GM04503 (cell line): ENCODE results near the gene TTLL5.
A peak's percentile ranks its signal among the peaks of the same experiment; 100 is the strongest.

Experiments used
- DNase-seq: peaks from one replicate; pipeline ENCODE4 v3.0.0-alpha.2; 2012; ENCODE audit warnings: low read depth

TTLL5 gene

DNA sequence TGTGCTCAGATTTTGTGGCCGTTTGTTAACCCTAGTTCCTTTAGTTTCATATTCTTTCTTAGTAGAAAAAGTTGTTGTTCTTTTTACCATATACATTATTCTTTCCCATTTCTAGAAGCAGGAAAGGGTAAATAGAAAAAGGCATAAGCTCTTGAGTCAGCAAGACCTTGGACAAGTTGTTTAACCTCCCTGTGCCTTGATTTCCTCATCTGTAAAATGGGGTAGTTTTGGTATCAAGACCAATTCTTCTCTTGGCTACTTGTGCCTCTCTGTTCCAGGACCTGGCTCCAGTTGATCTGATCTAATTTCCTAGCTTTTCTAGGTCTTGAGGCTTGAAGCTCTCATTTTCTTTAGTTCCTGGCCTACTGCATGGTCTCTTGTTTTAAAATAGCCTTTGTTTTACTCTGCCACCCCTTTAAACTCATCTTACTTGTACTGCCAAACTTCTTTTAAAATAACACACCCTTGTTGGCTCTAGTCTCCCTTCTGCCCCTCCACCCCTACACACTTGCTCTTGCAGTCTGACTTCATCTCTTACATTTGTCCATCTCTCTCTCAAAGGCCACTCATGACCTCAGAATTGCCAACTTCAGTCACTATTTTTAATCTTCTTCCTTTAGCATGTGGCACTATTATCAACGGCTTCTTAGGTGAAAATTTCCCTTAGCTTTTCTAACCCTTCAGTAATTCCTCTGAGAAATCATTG lies 143.7 kb downstream of the TTLL5 start:
- DNase-seq = no peak

DNA sequence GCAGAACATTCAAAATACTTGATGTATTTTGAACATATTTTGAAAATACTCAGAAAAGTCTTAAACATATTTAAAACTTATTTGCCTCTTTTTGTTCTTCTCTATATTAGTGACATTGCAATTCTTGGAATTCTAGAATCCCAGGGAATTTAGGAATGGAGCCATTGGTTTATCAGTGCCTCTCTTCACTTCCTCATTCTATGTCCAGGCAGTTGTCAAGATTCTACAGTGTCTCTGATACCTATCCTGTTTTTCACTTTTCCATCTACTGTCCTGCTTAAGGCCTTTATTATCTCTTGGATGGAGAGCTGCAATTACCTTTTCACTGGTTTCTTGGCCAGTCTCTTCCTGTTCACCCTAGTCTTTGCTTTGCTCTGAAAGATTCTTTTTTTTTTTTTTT lies 144.6 kb downstream of the TTLL5 start:
- no peak for DNase-seq

DNA sequence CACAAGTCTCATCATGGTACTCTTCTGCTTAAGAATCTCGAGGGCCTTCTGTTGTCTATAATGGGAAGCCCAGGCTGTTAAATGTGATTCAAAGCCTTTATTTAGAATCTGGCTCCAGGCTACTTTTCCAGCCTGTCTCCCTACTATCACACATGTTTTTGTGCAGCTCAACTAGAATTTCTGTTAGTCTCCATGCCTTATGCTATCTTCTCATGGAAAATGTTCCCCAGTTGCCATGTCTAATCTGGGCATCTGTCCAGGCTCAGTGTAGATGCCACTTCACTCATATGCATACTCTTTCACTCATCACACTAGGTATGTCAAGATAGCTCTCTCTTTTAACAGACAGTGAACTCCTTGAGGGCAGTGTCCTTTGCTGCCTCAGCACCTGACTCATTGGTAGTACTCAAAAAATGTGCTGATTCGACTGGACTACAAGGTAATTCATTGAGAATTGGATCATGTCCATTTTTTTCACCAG lies 145.3 kb downstream of the TTLL5 start:
- DNase-seq = no peak

DNA sequence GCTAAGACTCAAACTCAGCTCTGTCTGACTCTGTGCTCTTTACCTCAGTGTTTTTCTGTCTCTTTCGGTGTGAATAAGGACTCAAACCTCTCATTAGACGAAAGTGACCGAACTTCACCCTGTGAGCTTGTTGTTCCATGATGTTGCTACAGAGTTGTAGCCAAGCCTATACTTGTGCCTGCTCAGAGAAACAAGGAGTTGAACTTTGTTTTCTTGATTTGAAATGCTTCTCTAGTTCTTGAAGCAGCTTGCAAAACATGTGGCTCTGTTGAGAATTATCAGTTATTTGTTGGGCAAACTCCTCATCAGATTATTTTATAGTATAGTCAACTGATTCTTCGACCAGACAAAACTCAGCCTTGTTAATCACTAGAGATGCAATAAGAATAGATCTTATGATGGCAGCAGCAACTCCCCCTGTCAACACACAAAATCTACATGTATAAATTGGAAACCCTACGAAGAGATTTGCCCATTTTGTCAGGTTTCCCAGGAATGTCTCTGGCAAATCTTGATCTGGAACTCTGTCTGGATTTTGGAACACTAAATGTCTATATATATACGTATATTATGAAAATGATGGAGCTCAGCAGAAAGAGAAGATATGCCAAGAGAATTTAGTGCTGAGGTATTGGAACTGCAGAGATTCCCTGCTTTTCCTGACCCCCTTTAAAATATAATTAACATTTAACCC lies 146.8 kb downstream of the TTLL5 start:
- DNase-seq = no peak

DNA sequence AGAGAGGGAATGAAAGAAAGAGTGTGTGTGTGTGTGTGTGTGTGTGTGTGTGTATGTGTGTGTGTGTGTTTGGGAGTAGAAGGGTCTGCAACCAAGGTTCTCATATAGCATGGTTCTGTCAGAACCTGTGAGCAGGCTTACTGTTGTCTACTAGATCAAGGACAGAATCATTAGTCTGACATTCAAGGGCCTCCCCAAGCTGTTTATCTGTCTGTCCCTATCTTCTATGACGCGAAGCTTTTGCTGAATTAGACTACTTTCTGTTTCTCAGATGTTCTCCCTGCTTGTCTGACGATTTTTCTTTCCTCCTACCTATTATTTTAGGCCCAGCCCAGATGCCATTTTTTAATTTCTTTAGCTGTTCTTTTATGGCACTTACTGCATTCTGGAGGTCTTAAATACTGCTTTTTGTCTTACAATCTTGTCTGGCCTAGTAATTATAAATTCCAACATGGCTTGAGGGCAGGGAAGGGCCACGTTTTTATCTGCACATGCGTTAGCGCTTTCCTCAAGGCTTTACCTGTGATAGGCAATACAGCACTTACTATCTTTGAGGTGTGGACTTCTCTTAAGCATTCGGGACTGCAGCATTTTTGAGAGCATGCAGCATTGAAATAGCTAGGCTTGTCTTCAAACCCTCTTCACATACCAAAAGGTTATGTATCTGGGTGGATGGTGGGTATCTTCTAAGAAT lies 150.2 kb downstream of the TTLL5 start:
- no peak for DNase-seq

DNA sequence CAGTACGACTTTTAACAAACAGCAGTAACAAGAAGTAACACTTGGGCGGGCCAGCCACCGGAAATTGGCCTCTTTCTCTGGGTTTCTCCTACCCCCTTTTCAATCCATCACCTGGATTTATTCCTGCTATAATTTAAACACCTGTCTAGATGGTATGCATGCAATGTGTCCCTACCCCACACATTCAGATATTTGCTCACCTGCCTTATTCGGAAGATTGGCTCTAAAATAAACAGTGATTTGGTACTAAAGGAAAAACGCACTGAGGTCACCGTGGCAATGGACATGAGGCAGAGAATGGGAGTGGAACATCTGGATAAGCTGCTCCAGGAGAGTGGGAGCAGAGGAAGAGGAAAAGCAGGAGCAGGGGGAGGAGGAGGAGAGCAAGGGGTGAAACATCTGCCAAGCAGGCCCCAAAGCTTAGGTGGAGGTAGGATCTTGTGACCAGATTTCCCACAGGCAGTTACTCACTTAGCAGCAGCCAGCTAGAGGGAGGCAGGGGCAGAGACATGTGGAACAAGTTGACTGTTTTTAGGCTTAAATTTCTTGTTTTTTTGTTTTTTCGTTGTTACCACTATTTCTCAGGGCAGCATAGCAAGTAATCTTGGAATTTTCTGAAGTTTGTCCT lies 150.9 kb downstream of the TTLL5 start:
- no peak for DNase-seq

DNA sequence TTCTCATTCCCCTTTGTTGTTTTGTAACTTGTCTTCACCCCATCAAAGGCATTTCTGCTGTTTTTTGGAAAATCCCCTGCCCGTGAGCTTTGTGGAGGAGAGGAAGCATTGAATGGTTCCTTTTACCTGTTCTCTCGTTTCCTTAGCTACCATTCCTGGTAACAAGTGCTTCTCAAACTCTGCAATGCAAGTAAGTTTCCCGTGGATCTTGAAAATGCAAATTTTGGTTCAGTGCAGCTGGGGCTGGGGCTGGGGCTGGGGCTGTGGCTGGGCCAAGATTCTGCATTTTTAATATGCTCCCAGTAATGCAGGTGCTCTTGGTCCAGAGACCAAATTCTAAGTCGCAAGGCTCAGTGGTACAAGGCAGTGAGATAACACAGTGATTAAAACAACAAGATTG lies 151.6 kb downstream of the TTLL5 start:
- no peak for DNase-seq

DNA sequence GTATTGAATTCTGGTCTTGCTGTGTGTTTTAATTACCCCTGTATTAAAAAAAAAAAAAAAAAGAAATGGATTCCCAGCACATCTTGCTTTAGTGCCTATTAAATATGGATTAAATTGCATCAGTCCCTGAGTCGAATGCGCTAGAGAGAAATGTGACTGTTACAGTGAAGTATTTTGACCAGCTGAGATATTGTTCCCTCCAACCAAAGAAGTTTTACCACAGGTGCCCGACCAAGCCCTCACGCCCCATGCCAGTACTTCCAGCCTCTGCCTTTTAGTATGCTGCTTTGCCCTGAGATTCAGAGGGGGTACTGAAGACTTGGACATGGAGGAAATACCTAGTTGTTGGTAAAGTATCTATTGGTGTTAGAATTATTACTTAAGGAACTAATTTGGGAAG lies 159.7 kb downstream of the TTLL5 start:
- no peak for DNase-seq

DNA sequence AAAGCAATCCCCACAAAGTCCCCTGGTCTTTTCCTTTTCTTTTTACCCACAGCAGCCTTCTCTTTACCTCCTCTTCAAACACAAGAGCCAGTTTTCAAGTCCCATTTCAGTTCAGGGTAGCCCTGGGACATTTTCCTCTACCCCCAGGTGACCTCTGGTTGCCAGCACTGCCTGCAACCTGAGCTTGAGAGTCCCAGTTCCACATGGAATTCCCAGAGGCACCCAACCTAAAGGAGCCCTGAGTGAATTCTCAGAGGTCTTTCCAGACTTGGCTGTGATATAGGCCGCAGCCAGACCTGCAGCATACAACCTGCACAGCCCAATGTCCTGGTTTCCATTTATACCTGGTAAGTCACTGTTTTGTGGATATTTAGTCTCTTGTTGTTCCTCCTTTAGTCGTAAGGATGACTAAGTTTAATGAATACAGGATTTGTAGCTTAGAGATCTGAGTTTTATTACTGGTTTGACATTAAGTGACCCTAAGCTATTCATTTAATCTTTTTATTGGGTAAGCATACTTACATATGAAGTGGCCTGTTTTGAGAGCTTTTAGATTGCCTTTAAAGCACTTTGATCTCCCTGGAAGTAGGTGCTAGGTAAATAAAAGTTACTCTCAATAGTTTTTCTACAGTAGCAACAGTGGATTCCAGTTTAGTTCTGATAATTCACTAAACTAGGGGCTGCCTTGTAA lies 160.9 kb downstream of the TTLL5 start:
- no peak for DNase-seq

DNA sequence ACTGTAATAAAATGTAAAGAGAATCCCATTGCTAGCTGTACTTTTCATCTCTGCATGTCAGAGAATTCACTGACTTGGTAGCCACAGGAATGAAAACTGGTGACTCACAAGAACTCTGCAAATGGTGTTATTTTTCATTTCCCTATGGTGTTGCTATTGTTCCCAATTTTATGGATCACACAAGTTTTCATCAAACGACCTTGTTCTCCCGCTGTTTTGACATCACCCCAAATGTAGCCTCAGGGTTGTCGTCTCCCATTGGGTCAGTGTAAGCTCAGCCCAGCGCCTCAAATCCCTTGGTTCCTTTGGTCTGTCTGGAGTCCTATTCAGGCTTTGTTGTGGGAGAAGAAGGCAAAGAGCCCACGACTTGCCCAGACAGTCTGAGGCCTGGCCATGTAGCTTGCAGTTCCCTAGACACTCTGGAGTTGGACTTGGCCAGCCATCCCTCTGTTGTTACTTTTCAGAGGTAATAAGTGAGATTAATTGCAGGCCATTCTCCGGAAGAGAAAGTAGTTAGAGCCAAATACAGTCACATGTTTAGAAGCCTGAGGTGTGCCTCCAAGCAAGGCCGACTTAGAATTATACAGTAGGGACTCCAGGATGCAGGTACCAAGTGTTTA lies 161.6 kb downstream of the TTLL5 start:
- peak; percentile 76 for DNase-seq

DNA sequence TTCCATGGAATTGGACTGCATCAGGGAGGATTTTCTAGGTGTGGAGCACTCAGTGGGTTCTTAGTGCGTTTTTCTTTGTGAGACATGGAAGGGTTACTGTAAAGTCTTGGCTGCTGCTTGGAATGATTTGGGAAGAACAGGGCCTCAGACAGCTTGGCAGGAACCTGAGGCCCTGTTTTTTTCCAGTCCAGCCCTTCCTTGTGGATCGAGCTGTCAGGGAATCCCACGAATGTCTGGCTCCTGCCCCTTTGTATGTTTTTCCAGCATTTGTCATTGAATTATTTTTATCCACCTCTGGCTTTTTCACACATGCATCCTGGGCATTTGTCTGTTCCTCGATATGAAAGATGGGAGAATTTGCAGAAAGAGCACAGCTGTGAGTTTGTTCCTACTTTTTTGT lies 162.3 kb downstream of the TTLL5 start:
- DNase-seq = no peak

DNA sequence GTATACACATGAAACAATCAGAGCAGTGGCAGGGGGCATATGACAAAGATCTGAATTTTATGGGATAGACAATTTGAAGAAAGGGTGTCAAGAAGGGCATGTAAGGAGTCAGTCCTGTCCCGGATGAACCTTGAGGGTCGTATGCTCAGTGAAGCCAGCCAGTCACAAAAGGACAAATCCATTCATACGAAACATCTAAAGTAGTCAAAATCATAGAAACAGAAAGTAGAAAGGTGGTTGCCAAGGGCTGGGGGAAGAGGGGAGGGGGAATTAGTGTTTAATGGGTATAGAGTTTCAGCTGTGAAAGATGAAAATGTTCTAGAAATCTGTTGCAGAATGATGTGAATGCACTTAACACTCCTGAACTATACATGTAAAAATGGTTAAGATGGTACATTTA lies 163.3 kb downstream of the TTLL5 start:
- no peak for DNase-seq

DNA sequence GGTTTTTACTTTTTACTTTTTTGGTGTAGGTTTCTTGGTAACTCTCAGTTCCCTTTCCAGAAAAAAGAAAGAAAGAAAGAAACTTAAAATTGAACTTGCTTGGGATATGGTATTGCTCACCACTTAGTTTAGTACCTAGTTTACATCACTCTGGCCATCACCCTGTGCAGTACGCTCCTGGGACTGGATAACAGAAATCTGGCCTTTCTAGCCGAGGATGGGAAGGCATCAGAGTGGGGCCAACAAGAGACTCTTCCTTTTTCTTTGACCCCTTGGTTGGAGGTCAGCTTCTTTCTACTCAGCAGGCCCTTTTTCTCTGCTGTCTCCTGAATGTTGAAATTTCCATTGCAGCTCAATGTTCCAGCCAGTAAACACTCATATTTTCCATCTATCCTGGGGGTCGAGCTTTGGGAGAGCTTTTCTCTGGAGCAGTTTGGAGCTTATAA lies 164.1 kb downstream of the TTLL5 start:
- DNase-seq = no peak

DNA sequence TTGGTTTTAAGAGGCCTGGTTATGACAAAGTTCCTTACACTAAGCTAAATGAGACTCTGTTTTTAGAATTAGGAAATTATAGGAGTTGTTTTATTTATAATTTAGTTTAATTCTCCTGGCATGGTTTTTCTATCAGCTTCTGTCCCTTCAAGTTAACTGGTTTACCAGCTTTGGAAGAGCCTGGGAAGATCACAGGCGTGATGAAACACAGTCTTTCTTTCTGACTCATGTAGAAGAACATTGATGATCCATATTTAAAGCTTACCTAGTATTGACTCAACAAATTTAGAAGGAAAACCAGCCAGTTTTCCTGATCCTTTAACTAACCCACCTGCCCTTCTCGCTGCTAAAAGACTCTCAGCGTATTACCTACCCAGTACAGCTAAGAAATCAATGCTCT lies 165.6 kb downstream of the TTLL5 start:
- DNase-seq = no peak

DNA sequence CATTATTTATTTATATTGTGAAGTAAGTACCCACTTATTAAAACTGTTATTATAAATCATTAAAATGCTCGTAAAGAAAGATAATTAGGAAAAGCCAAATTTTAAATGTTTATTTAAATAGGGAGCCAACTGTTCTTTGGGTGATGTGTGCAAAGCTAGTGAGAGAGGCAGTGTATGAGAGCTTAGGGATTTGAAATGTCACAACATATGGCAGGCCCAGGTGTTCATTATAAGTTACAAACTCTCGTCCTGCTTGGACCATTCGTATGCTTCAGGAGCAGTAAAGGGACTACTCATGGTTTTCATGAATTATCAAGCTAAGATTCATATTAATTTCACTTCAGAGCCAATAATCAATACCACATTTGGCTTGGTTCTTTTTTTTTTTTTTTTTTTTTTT lies 166.3 kb downstream of the TTLL5 start:
- no peak for DNase-seq

DNA sequence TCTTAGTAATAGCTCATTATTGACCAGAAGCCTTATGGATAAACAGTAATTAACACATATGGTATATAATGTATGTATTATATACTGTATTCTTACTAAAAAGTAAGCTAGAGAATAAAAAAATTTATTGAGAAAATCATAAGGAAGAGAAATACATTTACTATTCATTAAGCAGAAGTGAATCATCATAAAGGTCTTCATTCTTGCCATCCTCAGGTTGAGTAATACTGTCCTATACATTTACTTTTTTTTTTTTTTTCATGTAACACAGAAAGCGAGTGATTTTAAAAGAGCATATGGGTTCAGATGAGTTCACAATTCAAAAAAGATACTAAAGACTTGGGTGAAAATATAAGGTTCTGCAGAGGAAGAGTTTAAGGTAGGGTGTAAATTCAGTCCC lies 168.3 kb downstream of the TTLL5 start:
- no peak for DNase-seq

DNA sequence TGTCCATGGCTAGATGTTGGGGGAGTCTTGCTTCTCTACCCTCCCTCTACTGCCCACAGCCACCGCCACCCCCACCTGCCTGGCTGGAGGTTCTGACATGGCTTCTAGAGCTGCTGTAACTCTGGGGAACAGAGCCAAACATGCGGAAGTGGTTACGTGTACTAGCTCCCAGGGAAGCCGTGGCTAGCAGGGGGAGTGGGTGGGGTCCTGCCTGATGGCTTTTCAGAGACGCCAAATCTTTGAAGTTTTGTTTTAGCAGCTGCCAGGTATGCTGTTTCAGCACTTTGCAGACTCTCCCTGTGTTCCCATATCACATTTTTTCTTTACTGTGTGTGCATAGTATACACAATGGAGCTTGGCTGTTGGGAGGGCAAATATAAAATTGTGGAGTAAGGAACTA lies 170.4 kb downstream of the TTLL5 start:
- DNase-seq = peak; percentile 31

DNA sequence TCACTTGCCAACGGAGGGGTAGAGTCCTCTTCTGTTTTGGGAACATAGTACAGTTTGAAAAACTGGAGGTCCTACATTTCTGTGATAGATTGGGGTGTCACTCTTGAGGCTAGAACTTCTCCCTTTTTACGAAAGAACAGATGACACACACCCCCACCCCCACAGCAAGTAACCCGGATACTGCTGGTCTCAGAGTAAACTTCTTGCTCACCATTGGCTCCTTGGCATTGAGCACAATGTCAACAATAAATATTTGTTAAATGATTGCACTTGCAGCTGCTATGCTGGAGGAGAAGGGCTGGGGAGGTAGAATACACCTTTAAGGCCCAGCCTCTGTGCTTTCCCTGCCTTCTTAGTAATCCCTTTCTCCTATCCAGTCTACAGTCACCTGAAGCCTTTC lies 170.9 kb downstream of the TTLL5 start:
- peak; percentile 37 for DNase-seq

DNA sequence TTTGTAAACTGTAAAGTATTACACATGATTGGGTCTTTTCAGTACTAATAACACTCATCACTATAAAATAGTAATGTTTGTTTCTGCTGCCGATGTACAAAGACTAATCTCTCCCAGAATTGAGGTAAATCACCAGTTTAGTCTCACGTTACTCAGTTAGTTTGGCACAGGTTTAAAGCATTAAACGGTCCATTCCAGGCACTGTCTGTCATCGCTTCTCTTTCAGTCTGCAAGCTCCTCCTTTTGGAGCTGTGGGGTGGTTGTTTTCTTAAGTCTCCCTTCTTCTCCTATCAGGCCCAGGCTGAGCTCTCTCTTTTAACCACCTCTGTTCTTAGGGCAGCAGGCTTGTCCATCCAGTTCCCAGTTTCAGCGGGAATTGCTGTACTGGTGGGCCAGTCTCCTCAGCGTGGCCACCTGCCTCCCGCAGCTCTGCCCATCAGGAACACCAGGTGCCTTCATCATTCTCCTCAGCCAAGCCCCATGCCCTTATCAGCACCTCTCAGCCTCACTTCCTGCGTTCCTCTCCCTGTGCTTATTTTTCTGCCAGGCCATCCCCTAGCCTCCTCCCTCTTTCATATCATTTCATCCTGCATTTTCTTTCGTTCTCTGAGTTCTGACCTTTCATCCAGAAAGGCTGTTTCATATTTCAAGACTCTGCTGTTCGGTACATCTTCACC lies 171.7 kb downstream of the TTLL5 start:
- DNase-seq = peak; percentile 43

DNA sequence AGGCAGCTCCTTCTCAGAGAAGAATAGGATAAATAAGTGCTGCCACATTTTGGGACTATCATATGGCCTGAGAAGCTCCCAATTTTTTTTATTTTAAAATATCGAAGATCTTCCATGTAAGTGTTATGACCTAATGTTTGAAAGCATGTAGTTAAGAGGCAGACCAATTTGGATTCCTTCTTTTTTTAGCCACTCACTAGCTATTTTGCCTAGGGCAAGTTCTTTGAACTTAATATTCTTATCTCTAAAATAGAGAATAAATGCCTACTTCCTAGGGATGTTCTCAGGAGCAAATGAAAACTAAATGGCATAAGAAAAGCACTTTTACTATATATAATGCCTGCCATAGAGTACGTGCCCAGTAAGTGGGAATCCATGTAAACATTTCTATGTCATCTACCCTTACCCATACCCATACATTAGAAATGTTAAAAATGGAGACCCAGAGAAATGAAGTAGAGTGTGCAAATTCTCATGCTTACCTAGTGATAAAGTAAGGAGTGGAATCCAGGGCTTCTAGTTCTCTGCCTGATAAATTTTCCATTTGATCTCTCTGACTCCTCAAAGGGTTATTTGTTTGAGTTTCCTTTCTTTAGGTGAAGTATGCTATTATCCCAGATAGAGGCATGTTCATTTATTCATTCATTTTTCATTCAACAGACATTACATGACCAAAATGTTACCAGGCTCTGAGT lies 172.4 kb downstream of the TTLL5 start:
- DNase-seq = no peak
